DOHH2 (cell line): ENCODE measurements around the gene EPHB2.

ENCODE experiments used
- H3F3A ChIP-seq: fragments of 200-600 bp; sonication (generic), shearing (Covaris generic); 2 replicates; pipeline ENCODE4 v1.6.0; 2016; ENCODE audit warnings: antibody characterized with exemption, mild to moderate bottlenecking; ENCODE audit not compliant: control insufficient read depth, insufficient read depth
- H3K27ac ChIP-seq: fragments of 200-600 bp; sonication (generic); 2 replicates; pipeline ENCODE4 v1.5.1; 2014; ENCODE audit warnings: low read depth, mild to moderate bottlenecking, low read length, moderate library complexity
- H3K27me3 ChIP-seq: fragments of 200-600 bp; sonication (generic); 2 replicates; pipeline ENCODE4 v1.6.1; 2014; ENCODE audit warnings: mild to moderate bottlenecking, low read length, mixed read lengths; ENCODE audit not compliant: control insufficient read depth
- H3K36me3 ChIP-seq: fragments of 200-600 bp; sonication (generic); 2 replicates; pipeline ENCODE4 v1.6.1; 2014; ENCODE audit warnings: mild to moderate bottlenecking, low read length, moderate library complexity, mixed read lengths; ENCODE audit not compliant: control insufficient read depth
- H3K4me1 ChIP-seq: fragments of 200-600 bp; sonication (generic); 2 replicates; pipeline ENCODE4 v1.6.1; 2014; ENCODE audit warnings: mild to moderate bottlenecking, low read length, mixed read lengths; ENCODE audit not compliant: control insufficient read depth
- H3K4me2 ChIP-seq: fragments of 200-600 bp; sonication (generic); 2 replicates; pipeline ENCODE4 v1.6.0; 2014; ENCODE audit warnings: mild to moderate bottlenecking, low read length, moderate library complexity
- H3K4me3 ChIP-seq: fragments of 200-600 bp; sonication (generic); 2 replicates; pipeline ENCODE4 v1.5.1; 2014; ENCODE audit warnings: mild to moderate bottlenecking, low read length, mixed read lengths
- H3K79me2 ChIP-seq: fragments of 200-600 bp; sonication (generic); 2 replicates; pipeline ENCODE4 v1.6.1; 2014; ENCODE audit warnings: mild to moderate bottlenecking, low read length, mixed read lengths; ENCODE audit not compliant: control insufficient read depth
- H3K9me2 ChIP-seq: fragments of 200-600 bp; sonication (generic); replicated peaks from 2 replicates; pipeline ENCODE4 v1.6.1; 2014; ENCODE audit warnings: mild to moderate bottlenecking, low read length, mixed read lengths; ENCODE audit not compliant: control insufficient read depth
- H3K9me3 ChIP-seq: fragments of 200-600 bp; sonication (generic); 2 replicates; pipeline ENCODE4 v1.6.1; 2014; ENCODE audit warnings: antibody characterized with exemption, low read length, mixed read lengths; ENCODE audit not compliant: control insufficient read depth, insufficient read depth
- H4K20me1 ChIP-seq: fragments of 200-600 bp; sonication (generic); 2 replicates; pipeline ENCODE4 v1.6.0; 2014; ENCODE audit warnings: low read depth, mild to moderate bottlenecking, antibody characterized with exemption, low read length, moderate library complexity; ENCODE audit not compliant: control insufficient read depth, insufficient read depth
- EZH2phosphoT487 ChIP-seq: fragments of 200-600 bp; sonication (generic); IDR thresholded peaks from 2 replicates; pipeline ENCODE4 v1.6.1; 2017; ENCODE audit warnings: borderline replicate concordance, mild to moderate bottlenecking, antibody characterized with exemption, low read length, moderate library complexity, mixed read lengths
- TF ChIP-seq, protein P1 (sequence below): fragments of 200-600 bp; sonication (generic); IDR thresholded peaks from one replicate; pipeline ENCODE4 v1.5.1; 2014; ENCODE audit warnings: antibody characterized with exemption, mild to moderate bottlenecking, low read depth, low read length; ENCODE audit not compliant: poor library complexity, severe bottlenecking

Gene EPHB2

DNA sequence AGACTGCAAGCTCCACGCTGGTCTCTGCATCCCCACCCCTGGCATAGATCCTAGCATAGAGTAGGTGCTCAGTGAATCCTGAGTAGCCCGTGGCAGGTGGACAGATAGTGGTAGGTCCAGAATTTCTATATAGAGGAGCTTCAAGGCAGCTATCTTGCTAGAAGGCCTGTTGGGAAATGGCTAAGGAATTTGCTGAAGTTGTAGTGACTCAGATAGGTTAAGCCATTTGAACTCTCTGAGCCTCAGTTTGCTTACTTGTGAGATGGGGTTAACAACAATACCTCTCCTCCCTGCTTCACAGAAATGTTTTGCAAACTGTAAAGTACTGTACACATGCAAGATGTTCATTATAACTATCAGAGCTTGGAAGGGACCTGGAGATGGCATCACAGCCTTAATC is 23.4 kb upstream of the EPHB2 start:
- no peaks in the 10 kb centered on the region for H3K9me3 ChIP-seq
- H3K4me2 ChIP-seq: no peak overlapping the region
- H3K4me3 ChIP-seq: no peak overlapping the region
- H3K4me1 ChIP-seq: no peaks in the 10 kb centered on the region
- H3F3A ChIP-seq: no peaks in the 10 kb centered on the region
- no peaks in the 10 kb centered on the region for H3K9me2 ChIP-seq
- no peaks in the 10 kb centered on the region for H3K36me3 ChIP-seq
- TF ChIP-seq EZH2phosphoT487: no peak
- TF ChIP-seq, protein P1, sequence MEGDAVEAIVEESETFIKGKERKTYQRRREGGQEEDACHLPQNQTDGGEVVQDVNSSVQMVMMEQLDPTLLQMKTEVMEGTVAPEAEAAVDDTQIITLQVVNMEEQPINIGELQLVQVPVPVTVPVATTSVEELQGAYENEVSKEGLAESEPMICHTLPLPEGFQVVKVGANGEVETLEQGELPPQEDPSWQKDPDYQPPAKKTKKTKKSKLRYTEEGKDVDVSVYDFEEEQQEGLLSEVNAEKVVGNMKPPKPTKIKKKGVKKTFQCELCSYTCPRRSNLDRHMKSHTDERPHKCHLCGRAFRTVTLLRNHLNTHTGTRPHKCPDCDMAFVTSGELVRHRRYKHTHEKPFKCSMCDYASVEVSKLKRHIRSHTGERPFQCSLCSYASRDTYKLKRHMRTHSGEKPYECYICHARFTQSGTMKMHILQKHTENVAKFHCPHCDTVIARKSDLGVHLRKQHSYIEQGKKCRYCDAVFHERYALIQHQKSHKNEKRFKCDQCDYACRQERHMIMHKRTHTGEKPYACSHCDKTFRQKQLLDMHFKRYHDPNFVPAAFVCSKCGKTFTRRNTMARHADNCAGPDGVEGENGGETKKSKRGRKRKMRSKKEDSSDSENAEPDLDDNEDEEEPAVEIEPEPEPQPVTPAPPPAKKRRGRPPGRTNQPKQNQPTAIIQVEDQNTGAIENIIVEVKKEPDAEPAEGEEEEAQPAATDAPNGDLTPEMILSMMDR: no peak
- H3K27me3 ChIP-seq: peaks cover 3% of the 10 kb centered on the region; the same call in 1 of the 2 replicates
- H3K79me2 ChIP-seq: no peaks in the 10 kb centered on the region
- H4K20me1 ChIP-seq: no peaks in the 10 kb centered on the region; the same call in 1 of the 2 replicates
- no peak overlapping the region for H3K27ac ChIP-seq

DNA sequence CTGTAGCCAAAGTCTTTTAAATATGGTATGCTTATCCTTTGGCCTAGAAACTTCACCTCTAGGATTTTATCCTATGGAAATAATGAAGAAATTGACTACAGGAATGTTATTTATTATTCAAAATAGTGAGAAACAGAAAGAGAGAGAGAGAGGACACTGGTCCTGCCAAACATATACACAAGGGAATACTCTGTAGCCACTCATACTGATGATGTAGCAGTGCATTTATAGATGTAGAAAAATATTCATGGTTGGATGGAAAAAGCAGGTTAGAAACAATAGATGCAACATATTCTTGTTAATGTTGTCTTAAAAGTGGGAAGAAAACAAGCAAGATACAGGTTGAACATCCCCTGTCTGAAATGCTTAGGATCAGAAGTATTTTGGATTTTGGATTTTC is 22.2 kb upstream of the EPHB2 start:
- no peak for TF ChIP-seq EZH2phosphoT487
- TF ChIP-seq, protein P1: no peak
- peaks cover 3% of the 10 kb centered on the region; the same call in 1 of the 2 replicates for H3K27me3 ChIP-seq
- no peaks in the 10 kb centered on the region for H3K4me1 ChIP-seq
- H3K4me3 ChIP-seq: no peak overlapping the region
- no peaks in the 10 kb centered on the region for H3K36me3 ChIP-seq
- no peaks in the 10 kb centered on the region for H3K9me3 ChIP-seq
- H3K9me2 ChIP-seq: no peaks in the 10 kb centered on the region
- no peaks in the 10 kb centered on the region; the same call in 1 of the 2 replicates for H4K20me1 ChIP-seq
- H3K4me2 ChIP-seq: no peak overlapping the region
- no peaks in the 10 kb centered on the region for H3F3A ChIP-seq
- H3K27ac ChIP-seq: no peak overlapping the region
- no peaks in the 10 kb centered on the region for H3K79me2 ChIP-seq

GRCh38 chr1:22689505-22689904 is 21.1 kb upstream of the EPHB2 start:
- Histone ChIP-seq H3F3A (no peaks in the 10 kb centered on the region), H3K27ac (no peak overlapping the region), H3K4me3 (no peak overlapping the region), H3K79me2 (no peaks in the 10 kb centered on the region), H3K27me3 (peaks cover 3% of the 10 kb centered on the region; the same call in 1 of the 2 replicates), H3K9me3 (no peaks in the 10 kb centered on the region), H3K9me2 (no peaks in the 10 kb centered on the region), H4K20me1 (no peaks in the 10 kb centered on the region; the same call in 1 of the 2 replicates), H3K36me3 (no peaks in the 10 kb centered on the region), H3K4me2 (no peak overlapping the region), H3K4me1 (no peaks in the 10 kb centered on the region)
- TF ChIP-seq, protein P1: no peak
- no peak for TF ChIP-seq EZH2phosphoT487
